ENCODE results near the gene CYTH3. TPM values are rescaled to one million over a fixed set of nuclear protein-coding genes. Genes with fewer than 3 reads are reported as not detected.

Gene CYTH3
- total and polyA plus RNA-seq, 2 donors (not counting 1 experiment from before 2014, with no cell fraction given): 39.1 to 73.3 TPM

DNA sequence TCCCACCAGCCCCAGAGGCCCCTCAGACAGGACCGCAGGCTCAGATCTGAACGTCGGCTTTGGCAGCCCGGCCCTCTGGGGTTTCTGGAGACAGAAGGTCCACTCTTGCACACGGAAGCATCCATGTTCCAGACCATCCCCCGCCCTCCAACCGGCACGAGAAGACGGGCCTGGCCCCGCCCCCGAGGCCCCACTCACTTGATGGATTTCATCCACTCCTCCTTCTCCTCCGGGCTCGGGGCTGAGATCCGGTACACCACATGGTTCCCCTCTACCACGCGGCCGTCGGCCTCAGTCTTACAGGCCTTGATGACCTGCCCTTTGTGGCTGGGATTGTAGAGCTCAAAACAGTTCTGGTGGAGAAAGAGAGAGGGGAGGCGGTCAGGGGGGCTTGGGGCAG is 107.3 kb downstream of the CYTH3 start:
- H4K20me1 ChIP-seq (ENCODE audit: control insufficient read depth, extremely low read depth, insufficient read depth, low read length): no peaks in the 10 kb centered on the region
- H3K9ac ChIP-seq (ENCODE audit: insufficient read depth, low read length): no peak overlapping the region
- H3K36me3 ChIP-seq (ENCODE audit: control insufficient read depth, insufficient read depth, low read length): peaks cover 25% of the 10 kb centered on the region
- no peak overlapping the region for H3K4me2 ChIP-seq (ENCODE audit: extremely low read depth, insufficient read depth, low read length)
- TF ChIP-seq EZH2 (IDR thresholded peaks at IDR 0.05; ENCODE audit: low read length, missing control alignments): no peak
- no peak for DNase-seq (ENCODE audit: low read depth in 2 of 2)
- H3K4me3 ChIP-seq (replicated peaks in 1 of 4; ENCODE audit: control extremely low read depth in 1 of 4, insufficient read depth in 1 of 4, low read depth in 3 of 4, low read length in 4 of 4): no peak overlapping the region
- no peak overlapping the region for H2AFZ ChIP-seq (ENCODE audit: low read length)
- H3K79me2 ChIP-seq (ENCODE audit: control insufficient read depth, insufficient read depth, low read length): no peaks in the 10 kb centered on the region
- H3K9me3 ChIP-seq (ENCODE audit: control insufficient read depth, insufficient read depth, low read depth, low read length): no peaks in the 10 kb centered on the region
- H3K27ac ChIP-seq (ENCODE audit: insufficient read depth, low read length): no peak overlapping the region
- peaks cover 13% of the 10 kb centered on the region for H3K4me1 ChIP-seq (ENCODE audit: control insufficient read depth, extremely low read depth, insufficient read depth, low read length)
- no peaks in the 10 kb centered on the region for H3K27me3 ChIP-seq (ENCODE audit: control insufficient read depth, insufficient read depth, low read length)

DNA sequence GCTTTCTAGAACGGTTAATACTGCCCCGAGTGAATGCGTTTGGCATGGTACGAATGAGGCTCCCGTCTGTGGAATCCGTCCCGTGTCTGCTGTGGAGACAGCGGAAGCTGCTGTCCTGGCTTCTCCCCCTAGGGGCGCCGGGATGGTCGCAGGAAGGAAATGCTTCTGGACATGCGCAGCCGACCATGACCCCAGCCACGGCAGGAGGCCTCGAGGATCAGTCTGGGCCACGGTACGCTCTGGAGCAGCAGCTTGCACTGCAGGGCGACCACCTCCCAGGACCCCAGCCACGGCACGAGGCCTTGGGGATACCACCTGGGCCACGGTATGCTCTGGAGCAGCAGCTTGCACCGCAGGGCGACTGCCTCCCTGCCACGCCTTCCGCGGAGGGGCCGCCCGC is 107.9 kb downstream of the CYTH3 start:
- no peaks in the 10 kb centered on the region for H3K79me2 ChIP-seq (ENCODE audit: control insufficient read depth, insufficient read depth, low read length)
- no peaks in the 10 kb centered on the region for H4K20me1 ChIP-seq (ENCODE audit: control insufficient read depth, extremely low read depth, insufficient read depth, low read length)
- H3K9me3 ChIP-seq (ENCODE audit: control insufficient read depth, insufficient read depth, low read depth, low read length): no peaks in the 10 kb centered on the region
- H3K27me3 ChIP-seq (ENCODE audit: control insufficient read depth, insufficient read depth, low read length): no peaks in the 10 kb centered on the region
- no peak overlapping the region for H3K27ac ChIP-seq (ENCODE audit: insufficient read depth, low read length)
- no peak overlapping the region for H3K9ac ChIP-seq (ENCODE audit: insufficient read depth, low read length)
- H2AFZ ChIP-seq (ENCODE audit: low read length): no peak overlapping the region
- H3K36me3 ChIP-seq (ENCODE audit: control insufficient read depth, insufficient read depth, low read length): peaks cover 21% of the 10 kb centered on the region
- TF ChIP-seq, protein P1, sequence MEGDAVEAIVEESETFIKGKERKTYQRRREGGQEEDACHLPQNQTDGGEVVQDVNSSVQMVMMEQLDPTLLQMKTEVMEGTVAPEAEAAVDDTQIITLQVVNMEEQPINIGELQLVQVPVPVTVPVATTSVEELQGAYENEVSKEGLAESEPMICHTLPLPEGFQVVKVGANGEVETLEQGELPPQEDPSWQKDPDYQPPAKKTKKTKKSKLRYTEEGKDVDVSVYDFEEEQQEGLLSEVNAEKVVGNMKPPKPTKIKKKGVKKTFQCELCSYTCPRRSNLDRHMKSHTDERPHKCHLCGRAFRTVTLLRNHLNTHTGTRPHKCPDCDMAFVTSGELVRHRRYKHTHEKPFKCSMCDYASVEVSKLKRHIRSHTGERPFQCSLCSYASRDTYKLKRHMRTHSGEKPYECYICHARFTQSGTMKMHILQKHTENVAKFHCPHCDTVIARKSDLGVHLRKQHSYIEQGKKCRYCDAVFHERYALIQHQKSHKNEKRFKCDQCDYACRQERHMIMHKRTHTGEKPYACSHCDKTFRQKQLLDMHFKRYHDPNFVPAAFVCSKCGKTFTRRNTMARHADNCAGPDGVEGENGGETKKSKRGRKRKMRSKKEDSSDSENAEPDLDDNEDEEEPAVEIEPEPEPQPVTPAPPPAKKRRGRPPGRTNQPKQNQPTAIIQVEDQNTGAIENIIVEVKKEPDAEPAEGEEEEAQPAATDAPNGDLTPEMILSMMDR (conservative IDR thresholded peaks at IDR 0.05 in 1 of 2, IDR thresholded peaks at IDR 0.05 in 1 of 2; ENCODE audit: low read depth in 1 of 2, low read length in 2 of 2): peak in 1 of 2 donors; percentile 34
- TF ChIP-seq EZH2 (IDR thresholded peaks at IDR 0.05; ENCODE audit: low read length, missing control alignments): no peak
- H3K4me3 ChIP-seq (replicated peaks in 1 of 4; ENCODE audit: control extremely low read depth in 1 of 4, insufficient read depth in 1 of 4, low read depth in 3 of 4, low read length in 4 of 4): no peak overlapping the region
- DNase-seq (ENCODE audit: low read depth in 2 of 2): no peak
- H3K4me2 ChIP-seq (ENCODE audit: extremely low read depth, insufficient read depth, low read length): no peak overlapping the region
- H3K4me1 ChIP-seq (ENCODE audit: control insufficient read depth, extremely low read depth, insufficient read depth, low read length): peaks cover 17% of the 10 kb centered on the region

DNA sequence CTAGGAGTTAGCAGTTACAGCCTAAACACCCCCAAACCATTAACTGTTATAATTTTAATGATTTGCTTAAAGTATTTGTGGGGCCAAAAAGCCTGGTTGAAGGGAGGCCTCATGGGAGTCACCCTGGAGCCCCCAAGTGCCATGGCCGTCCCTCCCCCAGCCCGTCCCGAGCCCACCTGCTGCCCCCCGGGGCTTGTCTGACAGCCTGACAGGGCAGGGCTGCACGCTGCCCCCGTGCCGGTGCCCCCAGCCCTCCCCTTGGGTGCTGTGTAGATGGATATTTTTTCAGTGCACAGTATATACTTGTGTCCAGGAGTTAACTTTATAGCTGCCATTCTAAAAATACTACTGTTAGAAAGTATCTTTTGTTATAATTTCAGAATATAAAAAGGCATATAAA is 108.4 kb downstream of the CYTH3 start:
- Histone ChIP-seq H3K9ac (ENCODE audit: insufficient read depth, low read length) (no peak overlapping the region), H3K27me3 (ENCODE audit: control insufficient read depth, insufficient read depth, low read length) (no peaks in the 10 kb centered on the region), H2AFZ (ENCODE audit: low read length) (no peak overlapping the region), H3K4me3 (replicated peaks in 1 of 4; ENCODE audit: control extremely low read depth in 1 of 4, insufficient read depth in 1 of 4, low read depth in 3 of 4, low read length in 4 of 4) (no peak overlapping the region), H3K4me2 (ENCODE audit: extremely low read depth, insufficient read depth, low read length) (no peak overlapping the region), H3K79me2 (ENCODE audit: control insufficient read depth, insufficient read depth, low read length) (no peaks in the 10 kb centered on the region), H3K9me3 (ENCODE audit: control insufficient read depth, insufficient read depth, low read depth, low read length) (no peaks in the 10 kb centered on the region), H4K20me1 (ENCODE audit: control insufficient read depth, extremely low read depth, insufficient read depth, low read length) (no peaks in the 10 kb centered on the region), H3K36me3 (ENCODE audit: control insufficient read depth, insufficient read depth, low read length) (peaks cover 19% of the 10 kb centered on the region), H3K27ac (ENCODE audit: insufficient read depth, low read length) (no peak overlapping the region), H3K4me1 (ENCODE audit: control insufficient read depth, extremely low read depth, insufficient read depth, low read length) (peaks cover 17% of the 10 kb centered on the region)
- DNase-seq (ENCODE audit: low read depth in 2 of 2): no peak
- TF ChIP-seq EZH2 (IDR thresholded peaks at IDR 0.05; ENCODE audit: low read length, missing control alignments): no peak
- TF ChIP-seq, protein P1 (conservative IDR thresholded peaks at IDR 0.05 in 1 of 2, IDR thresholded peaks at IDR 0.05 in 1 of 2; ENCODE audit: low read depth in 1 of 2, low read length in 2 of 2): no peak

Data from fibroblast of lung (primary cell).